Mammary epithelial cell (primary cell): ENCODE measurements around the gene GSTT2B.

Source experiments
- EZH2 ChIP-seq: IDR thresholded peaks from 2 replicates; pipeline ENCODE4 v1.6.1; 2012; ENCODE audit warnings: low read length, inconsistent platforms, borderline replicate concordance
- TF ChIP-seq, protein P1 (sequence below), 2 donors: IDR thresholded peaks in 1 of 2; conservative IDR thresholded peaks in 1 of 2; 2 replicates each; pipeline ENCODE4 v1.5.1; 2011 to 2012; ENCODE audit warnings: inconsistent platforms in 2 of 2, low read length in 2 of 2, mild to moderate bottlenecking in 2 of 2, control low read depth in 1 of 2, low read depth in 1 of 2; ENCODE audit not compliant: insufficient read depth in 1 of 2; ENCODE audit errors: extremely low read depth in 1 of 2

DNA sequence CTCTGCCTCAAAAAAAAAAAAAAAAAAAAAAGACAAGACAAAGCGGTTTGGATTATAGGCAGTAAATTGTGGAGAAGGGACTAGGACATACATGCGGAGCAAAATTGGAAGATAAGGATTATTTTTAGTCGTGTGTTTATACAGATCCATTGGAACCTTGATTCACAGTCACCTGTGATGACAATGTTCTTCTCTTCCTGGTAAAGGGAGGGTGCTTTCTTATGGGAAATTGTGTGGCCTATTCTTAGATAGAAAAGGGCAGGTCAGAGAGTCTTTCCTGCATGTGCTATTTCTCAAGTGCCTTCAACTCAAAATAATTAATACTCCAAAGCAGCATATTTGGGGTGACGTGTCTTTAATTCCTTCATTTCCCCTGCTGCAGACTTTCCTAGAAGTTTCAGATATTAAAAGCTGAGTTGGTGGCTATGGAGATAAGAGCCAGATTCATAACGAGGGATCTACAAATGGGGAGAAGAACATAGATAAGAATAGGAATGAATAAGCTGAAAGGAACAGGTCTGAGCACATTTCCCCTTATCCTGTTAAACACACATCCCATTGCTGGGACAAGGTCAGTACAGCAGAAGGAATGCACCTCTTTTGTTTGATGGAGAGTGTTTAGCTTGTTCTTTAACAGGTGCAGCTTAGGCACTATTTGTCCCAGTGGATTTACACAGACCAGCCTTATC is 22.5 kb downstream of the GSTT2B start:
- TF ChIP-seq, protein P1, sequence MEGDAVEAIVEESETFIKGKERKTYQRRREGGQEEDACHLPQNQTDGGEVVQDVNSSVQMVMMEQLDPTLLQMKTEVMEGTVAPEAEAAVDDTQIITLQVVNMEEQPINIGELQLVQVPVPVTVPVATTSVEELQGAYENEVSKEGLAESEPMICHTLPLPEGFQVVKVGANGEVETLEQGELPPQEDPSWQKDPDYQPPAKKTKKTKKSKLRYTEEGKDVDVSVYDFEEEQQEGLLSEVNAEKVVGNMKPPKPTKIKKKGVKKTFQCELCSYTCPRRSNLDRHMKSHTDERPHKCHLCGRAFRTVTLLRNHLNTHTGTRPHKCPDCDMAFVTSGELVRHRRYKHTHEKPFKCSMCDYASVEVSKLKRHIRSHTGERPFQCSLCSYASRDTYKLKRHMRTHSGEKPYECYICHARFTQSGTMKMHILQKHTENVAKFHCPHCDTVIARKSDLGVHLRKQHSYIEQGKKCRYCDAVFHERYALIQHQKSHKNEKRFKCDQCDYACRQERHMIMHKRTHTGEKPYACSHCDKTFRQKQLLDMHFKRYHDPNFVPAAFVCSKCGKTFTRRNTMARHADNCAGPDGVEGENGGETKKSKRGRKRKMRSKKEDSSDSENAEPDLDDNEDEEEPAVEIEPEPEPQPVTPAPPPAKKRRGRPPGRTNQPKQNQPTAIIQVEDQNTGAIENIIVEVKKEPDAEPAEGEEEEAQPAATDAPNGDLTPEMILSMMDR (conservative IDR thresholded peaks at IDR 0.05 in 1 of 2, IDR thresholded peaks at IDR 0.05 in 1 of 2; ENCODE audit: extremely low read depth in 1 of 2, insufficient read depth in 1 of 2, low read depth in 1 of 2, low read length in 2 of 2) = no peak
- TF ChIP-seq EZH2 = no peak
